Measurements from ENCODE around the gene WDFY4.

The WDFY4 gene

GRCh38 chr10:49024484-49024883 lies 339.8 kb downstream of the WDFY4 start:
- DNase-seq (ENCODE audit: low spot score) = no peak

GRCh38 chr10:49025347-49025983 lies 340.8 kb downstream of the WDFY4 start:
- no peak for DNase-seq (ENCODE audit: low spot score)

- DNase-seq (ENCODE audit: low spot score) = no peak
Measured at GRCh38 chr10:49028639-49029038, 344.0 kb downstream of the WDFY4 start.

- no peak for DNase-seq (ENCODE audit: low spot score)
Measured at GRCh38 chr10:49029666-49030065, 345.0 kb downstream of the WDFY4 start.

All from cerebellar cortex (tissue), 1 donor.